HFFc6 (cell line): ENCODE data around the gene LAMC1. TPM values are rescaled to one million over a fixed set of nuclear protein-coding genes. Genes with fewer than 3 reads are reported as not detected.
A peak's percentile ranks its signal among the peaks of the same experiment; 100 is the strongest.

Experiments
- DNase-seq: peaks from one replicate; pipeline ENCODE4 v3.0.0-alpha.2; 2018
- H3K27ac Mint-ChIP-seq: 2 replicates; pipeline ENCODE4 v1.8.0; 2020; ENCODE audit warnings: mild to moderate bottlenecking, mixed read lengths
- H3K27me3 Mint-ChIP-seq: 2 replicates; pipeline ENCODE4 v1.8.0; 2021; ENCODE audit warnings: mild to moderate bottlenecking, moderate library complexity, mixed read lengths; ENCODE audit not compliant: insufficient read depth
- H3K36me3 Mint-ChIP-seq: 2 replicates; pipeline ENCODE4 v1.8.0; 2021; ENCODE audit warnings: low read depth, mixed read lengths
- H3K4me1 Mint-ChIP-seq: 2 replicates; pipeline ENCODE4 v1.8.0; 2020; ENCODE audit warnings: low read depth, mixed read lengths
- H3K4me3 Mint-ChIP-seq: 2 replicates; pipeline ENCODE4 v1.8.0; 2020; ENCODE audit warnings: mild to moderate bottlenecking, moderate library complexity, mixed read lengths
- H3K9me3 Mint-ChIP-seq: 2 replicates; pipeline ENCODE4 v1.8.0; 2020; ENCODE audit warnings: mild to moderate bottlenecking, mixed read lengths
- CTCF ChIP-seq: fragments of 200-600 bp; sonication (generic); IDR thresholded peaks from 2 replicates; pipeline ENCODE4 v1.5.0; 2021; ENCODE audit warnings: antibody characterized with exemption, mild to moderate bottlenecking
- total RNA-seq, 6 experiments: library from RNA; stranded (reverse); fragmentation: NEBNext Ultra II Directional; extraction: Animal tissue kit (Norgen Biotek cat#: 25700); gene quantifications; 2 replicates in 1 of 6; 3 replicates in 5 of 6; pipeline ENCODE4 v1.2.3, GENCODE V29; 2021

LAMC1 gene
- total RNA-seq, 6 experiments from 2014 or later = 352 to 465 (median 393) TPM

DNA sequence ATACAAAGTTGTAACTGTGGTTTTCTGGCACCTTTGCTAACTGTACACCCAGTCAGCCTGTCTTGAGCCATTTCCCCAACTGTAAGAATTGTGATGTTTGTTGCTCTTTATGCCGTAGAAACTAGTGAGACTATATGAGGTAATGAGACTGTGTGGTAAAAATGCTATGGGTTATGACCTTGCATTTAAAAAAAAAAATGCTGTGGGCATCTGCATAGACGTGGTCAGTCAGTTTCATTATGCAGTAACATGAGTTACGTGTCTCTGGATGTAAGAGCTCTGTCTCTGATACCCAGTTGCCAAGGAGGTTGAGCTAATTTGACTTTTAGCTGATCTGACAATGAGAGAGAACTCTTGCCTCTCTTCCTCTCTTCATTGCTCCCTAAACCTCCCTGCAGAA lies 82.2 kb downstream of the LAMC1 start:
- no peak for TF ChIP-seq CTCF
- Mint-ChIP-seq H3K27me3 (peaks cover 4% of the 10 kb centered on the region; the same call in 1 of the 2 replicates), H3K4me1 (peaks cover 14% of the 10 kb centered on the region; the same call in 1 of the 2 replicates), H3K36me3 (peaks cover 57% of the 10 kb centered on the region), H3K9me3 (no peaks in the 10 kb centered on the region), H3K4me3 (peak overlapping the region; percentile 38), H3K27ac (peak overlapping the region; percentile 78)
- peak; percentile 58 for DNase-seq

DNA sequence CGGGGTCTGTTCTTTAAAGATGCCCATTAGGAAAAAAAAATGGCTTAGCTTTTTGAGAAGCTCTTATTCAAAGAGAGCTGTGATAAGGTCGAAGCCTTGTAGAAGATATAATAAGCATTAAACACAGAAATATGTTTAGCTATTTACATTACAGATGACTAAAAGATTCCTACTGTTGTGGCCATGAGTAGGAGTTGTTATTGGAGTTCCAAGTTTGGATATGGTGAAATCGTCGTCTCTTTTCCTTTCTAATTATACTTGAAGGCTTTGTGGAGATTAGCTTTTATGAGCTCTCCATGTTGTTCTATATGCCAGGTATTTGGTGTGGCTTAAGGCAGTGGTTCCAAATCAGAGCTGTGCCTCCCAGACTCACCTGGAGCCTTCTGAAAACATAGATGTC lies 82.9 kb downstream of the LAMC1 start:
- Mint-ChIP-seq H3K4me1 (peaks cover 16% of the 10 kb centered on the region; the same call in 1 of the 2 replicates), H3K4me3 (peak overlapping the region; percentile 38), H3K27ac (peak overlapping the region; percentile 78), H3K36me3 (peaks cover 59% of the 10 kb centered on the region), H3K9me3 (no peaks in the 10 kb centered on the region), H3K27me3 (peaks cover 4% of the 10 kb centered on the region; the same call in 1 of the 2 replicates)
- no peak for TF ChIP-seq CTCF
- DNase-seq = peak; percentile 69

DNA sequence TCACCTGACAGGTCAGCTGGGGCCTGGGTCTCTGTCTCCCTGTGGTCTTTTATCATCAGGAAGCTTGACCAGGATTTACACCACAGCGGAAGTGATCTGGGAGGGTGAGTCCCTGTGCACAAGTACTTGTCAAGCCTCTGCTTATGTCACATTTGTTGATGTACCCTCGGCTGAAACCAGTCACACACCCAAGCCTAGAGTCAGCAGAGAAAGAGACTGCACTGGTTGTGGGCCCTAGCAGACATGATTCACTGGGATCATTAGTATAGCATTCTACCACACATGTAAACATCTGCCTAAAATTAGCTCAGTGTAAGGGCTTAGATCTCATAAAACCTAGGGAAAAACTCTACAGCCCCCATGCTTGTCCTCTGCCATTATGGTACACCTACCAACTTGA lies 83.5 kb downstream of the LAMC1 start:
- H3K9me3 Mint-ChIP-seq = no peaks in the 10 kb centered on the region
- peaks cover 4% of the 10 kb centered on the region; the same call in 1 of the 2 replicates for H3K27me3 Mint-ChIP-seq
- H3K4me1 Mint-ChIP-seq = peaks cover 16% of the 10 kb centered on the region; the same call in 1 of the 2 replicates
- H3K4me3 Mint-ChIP-seq = peak overlapping the region; percentile 24
- peak overlapping the region; percentile 78 for H3K27ac Mint-ChIP-seq
- peak; percentile 64 for DNase-seq
- TF ChIP-seq CTCF = no peak
- peaks cover 59% of the 10 kb centered on the region for H3K36me3 Mint-ChIP-seq

DNA sequence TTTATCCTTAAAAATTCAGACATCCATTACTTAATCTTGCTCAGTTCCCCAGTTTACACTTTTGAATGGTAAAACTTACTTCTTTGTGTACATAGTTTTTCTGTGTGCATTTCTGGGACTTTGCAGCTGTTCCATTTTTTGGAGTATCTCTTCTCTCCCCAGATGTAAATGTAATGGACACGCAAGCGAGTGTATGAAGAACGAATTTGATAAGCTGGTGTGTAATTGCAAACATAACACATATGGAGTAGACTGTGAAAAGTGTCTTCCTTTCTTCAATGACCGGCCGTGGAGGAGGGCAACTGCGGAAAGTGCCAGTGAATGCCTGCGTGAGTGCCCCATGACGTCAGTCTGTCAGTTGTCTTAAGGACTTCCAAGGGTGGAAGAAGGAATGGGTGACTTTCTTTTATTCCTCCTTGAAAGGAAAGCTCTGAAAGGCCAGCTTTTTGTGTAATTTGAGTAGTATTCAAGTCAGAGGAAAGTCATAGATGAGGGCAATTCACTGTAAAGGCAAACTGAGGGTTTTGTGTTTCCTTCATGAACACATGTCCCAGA lies 87.2 kb downstream of the LAMC1 start:
- H3K27ac Mint-ChIP-seq = no peak overlapping the region
- no peak for TF ChIP-seq CTCF
- peaks cover 4% of the 10 kb centered on the region; the same call in 1 of the 2 replicates for H3K27me3 Mint-ChIP-seq
- peaks cover 62% of the 10 kb centered on the region for H3K36me3 Mint-ChIP-seq
- H3K9me3 Mint-ChIP-seq = no peaks in the 10 kb centered on the region
- no peak for DNase-seq
- H3K4me1 Mint-ChIP-seq = peaks cover 35% of the 10 kb centered on the region
- H3K4me3 Mint-ChIP-seq = no peak overlapping the region; the same call in 1 of the 2 replicates

DNA sequence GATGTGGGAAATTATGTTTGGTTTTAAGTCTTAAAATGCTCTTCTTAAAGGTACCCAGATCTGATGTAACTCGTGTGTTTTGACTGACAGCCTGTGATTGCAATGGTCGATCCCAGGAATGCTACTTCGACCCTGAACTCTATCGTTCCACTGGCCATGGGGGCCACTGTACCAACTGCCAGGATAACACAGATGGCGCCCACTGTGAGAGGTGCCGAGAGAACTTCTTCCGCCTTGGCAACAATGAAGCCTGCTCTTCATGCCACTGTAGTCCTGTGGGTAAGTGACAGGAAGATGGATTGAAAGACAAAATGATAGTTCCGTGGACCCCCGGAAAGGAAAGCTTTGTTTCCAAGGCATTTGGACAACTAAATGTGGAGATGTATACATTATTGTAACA lies 91.2 kb downstream of the LAMC1 start:
- peaks cover 11% of the 10 kb centered on the region for H3K27me3 Mint-ChIP-seq
- no peaks in the 10 kb centered on the region for H3K9me3 Mint-ChIP-seq
- H3K27ac Mint-ChIP-seq = peak overlapping the region; percentile 66
- H3K36me3 Mint-ChIP-seq = peaks cover 60% of the 10 kb centered on the region
- no peak for TF ChIP-seq CTCF
- no peak for DNase-seq
- H3K4me3 Mint-ChIP-seq = no peak overlapping the region
- peaks cover 26% of the 10 kb centered on the region for H3K4me1 Mint-ChIP-seq
